Right lobe of liver (tissue), 6 donors: ENCODE measurements around the gene DYNC1I1. TPM values are rescaled to one million over a fixed set of nuclear protein-coding genes. Genes with fewer than 3 reads are reported as not detected.

Experiments used
- ATAC-seq, 4 donors: fragments of 200-7000 bp; cut with Tn5 transposase; one replicate each; pipeline ENCODE4 v1.9.1; 2020; ENCODE audit warnings: mild to moderate bottlenecking in 4 of 4, moderate library complexity in 4 of 4
- DNase-seq, 3 donors: peaks; one replicate each; pipeline ENCODE4 v3.0.0-alpha.2; 2020
- H3K27ac ChIP-seq, 3 donors: fragments of 200-600 bp; one replicate each; pipeline ENCODE4 v1.8.0; 2022
- H3K27me3 ChIP-seq, 2 donors: fragments of 200-600 bp; one replicate each; pipeline ENCODE4 v1.8.0; 2022
- H3K36me3 ChIP-seq, 4 donors: fragments of 200-600 bp; sonication (generic) in 1 of 4; one replicate each; pipeline versions ENCODE4 v1.5.1 to v1.8.0; 2017 to 2022; ENCODE audit warnings: control low read depth in 1 of 4
- H3K4me1 ChIP-seq, 4 donors: fragments of 200-600 bp; sonication (generic) in 1 of 4; one replicate each; pipeline versions ENCODE4 v1.5.1 to v1.8.0; 2017 to 2022; ENCODE audit warnings: control low read depth in 1 of 4
- H3K4me3 ChIP-seq, 3 donors: fragments of 200-600 bp; one replicate each; pipeline ENCODE4 v1.8.0; 2022
- H3K9me3 ChIP-seq, 4 donors: fragments of 200-600 bp; sonication (generic) in 1 of 4; one replicate each; pipeline versions ENCODE4 v1.5.1 to v1.8.0; 2017 to 2022; ENCODE audit warnings: control low read depth in 1 of 4
- POLR2A ChIP-seq: fragments of 450-650 bp; IDR thresholded peaks from one replicate; pipeline ENCODE4 v1.6.1; 2017; ENCODE audit warnings: antibody characterized with exemption, mild to moderate bottlenecking
- WGBS: methylation state at CpG from one replicate; pipeline ENCODE4 v1.1.6; 2018; ENCODE audit warnings: low coverage, low lambda C conversion rate; ENCODE audit not compliant: insufficient coverage; ENCODE audit errors: missing lambda C conversion rate; 5-methylcytosine and 5-hydroxymethylcytosine counted together
- intact Hi-C, 2 donors: fragments of 100-400 bp; cut with DNase I; formaldehyde crosslinking; loops; one replicate each; pipeline versions ENCODE4 v1.11.2 to v1.14.1; 2022
- total RNA-seq, 6 experiments: library from RNA; depleted of rRNA in 2 of 6; stranded (reverse); fragments of >200 nt in 2 of 6; fragmentation: NEBNext Ultra II Directional in 3 of 6; extraction: Animal tissue kit (Norgen Biotek cat#: 25700) in 3 of 6; gene quantifications; one replicate each; pipeline versions ENCODE4 v1.1.0 to v1.2.4, GENCODE V29; 2016 to 2023
- TF ChIP-seq, protein P1 (sequence below), 4 donors: fragments of 200-600 bp in 3 of 4; fragments of 450-650 bp in 1 of 4; IDR thresholded peaks; one replicate each; pipeline versions ENCODE4 v1.5.1 to v1.8.0; 2016 to 2022; ENCODE audit warnings: antibody characterized with exemption in 4 of 4, mild to moderate bottlenecking in 2 of 4
- donor health status: DM: no; HTN: yes; CAD: no.
- donor health status: DM: no; HTN: no; CAD: no.
- donor health status: DM: no; HTN: no; CAD: no.
- donor health status: DM: no; HTN: yes; CAD: no.
- donor health status: DM: no; HTN: yes; CAD: no.

DYNC1I1 gene
- total RNA-seq, 6 experiments from 2014 or later: 0.09 to 1.1 (median 0.62) TPM

DNA sequence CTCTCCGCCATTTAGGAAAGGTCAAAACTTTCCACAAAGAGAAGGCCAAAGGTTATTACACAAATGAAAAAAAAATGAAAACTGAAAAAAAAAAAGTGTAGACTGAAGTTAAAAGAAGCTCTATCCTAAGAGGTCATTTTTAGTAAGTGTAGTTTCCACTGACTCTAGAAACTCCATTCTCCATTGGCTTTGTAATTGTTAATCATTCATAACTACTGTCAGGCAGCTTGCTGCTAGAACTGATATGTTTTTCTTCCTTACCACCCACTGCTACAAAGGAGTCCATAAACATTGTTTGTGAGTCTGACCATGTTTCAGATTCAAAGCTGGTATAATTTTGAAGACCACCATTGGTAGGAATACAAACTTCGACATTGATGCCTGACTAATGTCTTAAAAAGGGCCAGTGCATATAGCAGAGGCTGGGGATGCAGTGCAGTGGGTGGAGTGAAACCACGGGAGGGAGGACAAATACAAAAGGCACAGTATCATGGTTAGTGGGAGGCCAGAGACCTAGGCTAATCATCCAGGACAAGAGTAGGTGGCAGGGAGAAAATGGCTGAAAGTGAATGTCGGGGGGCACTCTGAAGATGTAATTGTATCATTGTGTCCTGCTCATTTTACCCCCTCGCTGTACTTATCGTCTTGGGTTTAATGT is 16.9 kb upstream of the DYNC1I1 start:
- 69% methylated on average over 6 of the region's 6 CpGs for WGBS

DNA sequence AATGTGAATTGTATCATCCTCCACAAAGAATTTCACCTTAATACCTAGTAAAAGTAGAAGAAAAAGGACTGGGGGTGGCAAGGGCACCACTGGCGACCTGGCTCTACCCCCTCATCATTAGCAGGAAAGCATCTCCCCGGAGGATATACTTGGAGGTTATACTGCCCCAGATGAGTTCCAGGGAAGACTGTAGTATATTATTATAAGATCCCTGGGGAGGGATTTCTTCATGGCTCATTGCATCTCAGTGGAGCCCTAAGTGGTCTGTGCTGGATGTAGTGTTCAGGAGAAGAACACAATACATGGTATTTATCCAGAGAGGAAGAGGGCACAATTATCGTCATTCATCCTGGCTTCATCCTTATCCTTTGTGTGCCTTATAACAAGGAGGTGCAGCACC is 14.2 kb upstream of the DYNC1I1 start:
- no peaks in the 10 kb centered on the region for H3K36me3 ChIP-seq
- intact Hi-C loops: no loop called here
- H3K27ac ChIP-seq: no peak overlapping the region
- H3K4me3 ChIP-seq: no peak overlapping the region
- no peaks in the 10 kb centered on the region for H3K9me3 ChIP-seq
- ATAC-seq (no peak), DNase-seq (no peak)
- WGBS: 74% methylated on average over 3 of the region's 3 CpGs
- no peaks in the 10 kb centered on the region for H3K4me1 ChIP-seq
- no peaks in the 10 kb centered on the region for H3K27me3 ChIP-seq
- no peak for TF ChIP-seq POLR2A
- TF ChIP-seq, protein P1, sequence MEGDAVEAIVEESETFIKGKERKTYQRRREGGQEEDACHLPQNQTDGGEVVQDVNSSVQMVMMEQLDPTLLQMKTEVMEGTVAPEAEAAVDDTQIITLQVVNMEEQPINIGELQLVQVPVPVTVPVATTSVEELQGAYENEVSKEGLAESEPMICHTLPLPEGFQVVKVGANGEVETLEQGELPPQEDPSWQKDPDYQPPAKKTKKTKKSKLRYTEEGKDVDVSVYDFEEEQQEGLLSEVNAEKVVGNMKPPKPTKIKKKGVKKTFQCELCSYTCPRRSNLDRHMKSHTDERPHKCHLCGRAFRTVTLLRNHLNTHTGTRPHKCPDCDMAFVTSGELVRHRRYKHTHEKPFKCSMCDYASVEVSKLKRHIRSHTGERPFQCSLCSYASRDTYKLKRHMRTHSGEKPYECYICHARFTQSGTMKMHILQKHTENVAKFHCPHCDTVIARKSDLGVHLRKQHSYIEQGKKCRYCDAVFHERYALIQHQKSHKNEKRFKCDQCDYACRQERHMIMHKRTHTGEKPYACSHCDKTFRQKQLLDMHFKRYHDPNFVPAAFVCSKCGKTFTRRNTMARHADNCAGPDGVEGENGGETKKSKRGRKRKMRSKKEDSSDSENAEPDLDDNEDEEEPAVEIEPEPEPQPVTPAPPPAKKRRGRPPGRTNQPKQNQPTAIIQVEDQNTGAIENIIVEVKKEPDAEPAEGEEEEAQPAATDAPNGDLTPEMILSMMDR (IDR thresholded peaks at IDR 0.05): no peak

More for the DNA sequence above, 16.9 kb upstream of the DYNC1I1 start:
- no peak for TF ChIP-seq POLR2A
- TF ChIP-seq, protein P1 (IDR thresholded peaks at IDR 0.05): no peak
- no peak for ATAC-seq
- intact Hi-C loops: no loop called here
- Histone ChIP-seq H3K4me1 (no peaks in the 10 kb centered on the region), H3K9me3 (no peaks in the 10 kb centered on the region), H3K4me3 (no peak overlapping the region), H3K27ac (no peak overlapping the region), H3K36me3 (no peaks in the 10 kb centered on the region), H3K27me3 (no peaks in the 10 kb centered on the region)
- no peak for DNase-seq

- Histone ChIP-seq H3K36me3 (no peaks in the 10 kb centered on the region), H3K27ac (no peak overlapping the region), H3K9me3 (no peaks in the 10 kb centered on the region), H3K4me3 (no peak overlapping the region), H3K4me1 (no peaks in the 10 kb centered on the region), H3K27me3 (no peaks in the 10 kb centered on the region)
- TF ChIP-seq, protein P1 (IDR thresholded peaks at IDR 0.05): no peak
- no peak for TF ChIP-seq POLR2A
- 100% methylated on average over 2 of the region's 2 CpGs for WGBS
- no peak for DNase-seq
- intact Hi-C loops: no loop called here
- ATAC-seq: no peak
Observed at GRCh38 chr7:95766086-95766485, 6.3 kb upstream of the DYNC1I1 start.

DNA sequence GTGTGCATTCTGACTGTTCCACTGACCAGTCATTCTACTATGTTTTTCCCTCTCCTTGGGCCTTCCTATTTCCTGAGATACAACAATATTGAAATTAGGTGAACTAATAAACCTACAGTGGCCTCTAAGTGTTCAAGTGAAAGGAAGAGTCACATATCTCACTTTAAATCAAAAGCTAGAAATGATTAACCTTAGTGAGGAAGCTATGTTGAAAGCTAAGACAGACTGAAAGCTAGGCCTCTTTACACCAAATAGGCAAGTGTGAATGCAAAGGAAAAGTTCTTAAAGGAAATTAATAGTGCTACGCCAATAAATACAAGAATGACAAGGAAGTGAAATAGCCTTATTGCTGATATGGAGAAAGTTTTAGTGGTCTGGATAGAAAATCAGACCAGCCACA is 5.7 kb upstream of the DYNC1I1 start:
- no peak for DNase-seq
- Histone ChIP-seq H3K27me3 (no peaks in the 10 kb centered on the region), H3K9me3 (no peaks in the 10 kb centered on the region), H3K4me1 (no peaks in the 10 kb centered on the region), H3K36me3 (no peaks in the 10 kb centered on the region), H3K27ac (no peak overlapping the region), H3K4me3 (no peak overlapping the region)
- WGBS: 60% methylated on average over 1 of the region's 1 CpG
- intact Hi-C loops: no loop called here
- ATAC-seq: peak in 1 of 4 donors; percentile 30
- TF ChIP-seq, protein P1 (IDR thresholded peaks at IDR 0.05): no peak
- no peak for TF ChIP-seq POLR2A
